K562 treated with DMSO at 1 percent for 12 hours (cell line): Measurements from ENCODE around the gene DDX24. TPM values are rescaled to one million over a fixed set of nuclear protein-coding genes. Genes with fewer than 3 reads are reported as not detected.

ENCODE experiments used
- total RNA-seq: library from RNA; unstranded; fragments of 300-600 nt; gene quantifications from 2 replicates; pipeline ENCODE4 v1.2.3, GENCODE V29; 2022; ENCODE audit not compliant: insufficient read depth

The DDX24 gene, protein sequence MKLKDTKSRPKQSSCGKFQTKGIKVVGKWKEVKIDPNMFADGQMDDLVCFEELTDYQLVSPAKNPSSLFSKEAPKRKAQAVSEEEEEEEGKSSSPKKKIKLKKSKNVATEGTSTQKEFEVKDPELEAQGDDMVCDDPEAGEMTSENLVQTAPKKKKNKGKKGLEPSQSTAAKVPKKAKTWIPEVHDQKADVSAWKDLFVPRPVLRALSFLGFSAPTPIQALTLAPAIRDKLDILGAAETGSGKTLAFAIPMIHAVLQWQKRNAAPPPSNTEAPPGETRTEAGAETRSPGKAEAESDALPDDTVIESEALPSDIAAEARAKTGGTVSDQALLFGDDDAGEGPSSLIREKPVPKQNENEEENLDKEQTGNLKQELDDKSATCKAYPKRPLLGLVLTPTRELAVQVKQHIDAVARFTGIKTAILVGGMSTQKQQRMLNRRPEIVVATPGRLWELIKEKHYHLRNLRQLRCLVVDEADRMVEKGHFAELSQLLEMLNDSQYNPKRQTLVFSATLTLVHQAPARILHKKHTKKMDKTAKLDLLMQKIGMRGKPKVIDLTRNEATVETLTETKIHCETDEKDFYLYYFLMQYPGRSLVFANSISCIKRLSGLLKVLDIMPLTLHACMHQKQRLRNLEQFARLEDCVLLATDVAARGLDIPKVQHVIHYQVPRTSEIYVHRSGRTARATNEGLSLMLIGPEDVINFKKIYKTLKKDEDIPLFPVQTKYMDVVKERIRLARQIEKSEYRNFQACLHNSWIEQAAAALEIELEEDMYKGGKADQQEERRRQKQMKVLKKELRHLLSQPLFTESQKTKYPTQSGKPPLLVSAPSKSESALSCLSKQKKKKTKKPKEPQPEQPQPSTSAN
- 43.0 and 79.6 TPM in 2 replicates for total RNA-seq

DNA sequence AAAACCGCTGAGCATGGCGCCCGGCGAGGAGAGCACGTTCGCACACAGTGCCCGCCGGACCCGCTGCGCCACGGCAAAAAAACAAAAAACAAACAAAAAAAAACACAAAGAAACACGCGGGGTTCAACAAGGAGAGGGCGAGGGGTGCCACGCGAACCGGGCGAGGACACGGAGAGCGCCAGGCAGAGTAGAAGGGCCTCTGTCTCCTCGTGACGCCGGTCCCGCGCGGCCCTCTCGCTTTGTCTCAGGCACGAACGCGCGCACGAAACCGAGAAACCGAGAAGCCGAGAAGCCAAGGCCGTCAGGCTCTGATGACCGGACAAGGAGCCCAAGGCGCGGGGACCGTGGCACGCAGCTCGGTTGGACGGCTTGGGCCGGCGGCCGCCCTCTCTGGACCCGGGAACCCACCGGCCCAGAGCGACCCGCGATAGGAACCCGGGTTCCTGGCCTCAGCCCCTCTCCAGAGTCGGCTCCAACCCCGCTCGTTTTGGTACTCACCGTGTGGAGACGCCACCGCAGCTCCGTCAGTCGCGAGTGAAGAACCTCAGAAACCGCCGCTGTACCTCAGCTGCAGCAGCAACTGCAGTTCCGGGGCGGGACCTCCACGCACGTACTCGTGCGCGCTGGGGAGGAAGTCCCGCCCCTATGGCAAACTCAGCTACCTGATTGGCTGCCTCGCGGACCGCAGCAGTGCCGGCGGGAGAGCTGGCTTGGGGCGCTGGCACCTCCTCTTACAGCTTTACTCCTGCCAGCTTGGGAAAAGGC lies at the start of gene DDX24, which contains the start of gene IFI27L1:
DDX24 (minus strand) TSS at position 582 of the 765 bp plus-strand sequence. CDS start 1,460 bp downstream, outside the sequence.
IFI27L1 (plus strand) TSS at position 690 of the 765 bp plus-strand sequence. CDS start 15,628 bp downstream, outside the sequence.

DNA sequence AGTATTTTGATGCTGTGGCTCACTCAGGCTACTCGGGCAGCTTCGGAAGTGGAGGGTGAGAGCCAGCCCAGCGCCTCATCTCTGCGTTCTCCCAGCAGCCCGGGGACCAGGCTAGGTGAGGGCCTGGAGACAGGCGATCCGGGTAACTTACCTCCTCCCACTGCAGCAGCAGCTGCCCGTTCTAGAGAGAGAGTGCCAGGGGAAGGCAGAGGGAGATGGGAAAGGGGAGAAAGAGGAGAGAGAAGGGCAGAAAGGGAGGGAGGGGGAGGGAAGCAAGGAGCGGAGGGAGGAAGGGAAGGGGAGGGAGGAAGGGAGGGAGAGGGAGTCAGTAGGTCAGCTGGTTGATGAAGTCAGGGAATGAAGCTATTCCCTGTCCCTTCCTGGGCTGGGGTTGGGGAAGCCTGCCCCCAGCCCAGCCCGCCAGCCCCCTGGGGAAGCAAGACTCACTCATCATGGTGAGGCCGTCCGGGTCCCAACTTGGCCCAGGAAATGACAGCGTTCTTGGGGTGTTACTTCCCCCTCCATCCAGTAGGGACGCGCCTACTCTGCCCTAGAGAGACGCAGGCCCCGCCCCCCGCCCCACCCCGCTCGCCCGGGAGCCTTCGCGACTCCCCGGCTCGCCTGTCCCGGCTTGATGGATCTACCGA lies 48.2 kb upstream of the DDX24 start, which contains the start of gene IFI27L2:
IFI27L2 (minus strand) TSS at position 494 of the 647 bp plus-strand sequence; CDS start at position 454, 40 bp downstream.

DNA sequence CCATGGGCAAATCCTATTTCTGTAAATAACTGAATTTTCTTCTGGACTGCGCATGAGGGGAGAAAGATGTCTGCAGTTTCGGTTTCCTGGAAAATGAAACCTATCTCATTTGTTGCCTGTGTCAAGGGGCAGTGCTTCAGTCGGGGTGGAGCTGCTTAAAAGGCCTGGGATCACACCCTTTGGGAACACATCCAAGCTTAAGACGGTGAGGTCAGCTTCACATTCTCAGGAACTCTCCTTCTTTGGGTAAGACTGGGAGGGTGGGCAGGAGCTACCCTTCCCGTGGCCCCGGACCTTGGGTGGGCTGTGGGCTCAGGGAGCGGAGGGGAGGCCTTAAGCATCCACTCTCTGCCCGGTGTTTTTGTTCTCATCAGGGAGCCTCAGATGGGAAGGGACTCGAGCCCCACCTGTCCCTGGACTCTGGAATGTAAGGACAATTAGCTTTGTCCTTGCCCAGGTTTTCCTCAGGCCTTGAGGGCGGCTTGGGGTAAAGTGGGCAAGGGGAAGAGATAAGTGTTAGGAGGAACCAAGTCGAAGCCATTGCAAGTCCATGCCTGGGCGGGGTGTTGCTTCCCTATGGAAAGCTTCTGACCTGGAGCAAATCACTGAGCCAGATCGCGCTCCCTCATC lies 29.7 kb upstream of the DDX24 start, which contains the start of gene IFI27:
IFI27 (plus strand) TSS at position 185 of the 630 bp plus-strand sequence.

GRCh38 chr14:94026173-94026888 lies 54.7 kb downstream of the DDX24 start, which contains the start of gene OTUB2:
OTUB2 (plus strand) TSS chr14:94026340; CDS start chr14:94026538, 198 bp downstream.

Other genes starting within 250 kb of the DDX24 start
- not detected in 2 replicates for gene FAM181A, start 153.9 kb downstream of the DDX24 start, total RNA-seq
- 0.89 and 5.4 TPM in 2 replicates for gene ASB2, start 104.6 kb downstream of the DDX24 start, total RNA-seq
- not detected in 2 replicates for gene CCDC197, start 83.9 kb downstream of the DDX24 start, total RNA-seq
- gene OTUB2, start 54.9 kb downstream of the DDX24 start, total RNA-seq = 0.26 TPM in 1 of 2 replicates, not detected in the other
- 33.4 and 57.4 TPM in 2 replicates for gene IFI27L1, start 108 bp upstream of the DDX24 start, total RNA-seq
- 7.4 and 10.7 TPM in 2 replicates for gene IFI27, start 29.5 kb upstream of the DDX24 start, total RNA-seq
- 7.9 and 31.3 TPM in 2 replicates for gene IFI27L2, start 48.4 kb upstream of the DDX24 start, total RNA-seq
- not detected in 2 replicates for gene PPP4R4, start 93.1 kb upstream of the DDX24 start, total RNA-seq
- gene SERPINA10, start 212.1 kb upstream of the DDX24 start, total RNA-seq = not detected in 2 replicates
- gene SERPINA6, start 242.1 kb upstream of the DDX24 start, total RNA-seq = not detected in 2 replicates